Smooth muscle cell (in vitro differentiated cells): ENCODE data around the gene GALNTL6. TPM values are rescaled to one million over a fixed set of nuclear protein-coding genes. Genes with fewer than 3 reads are reported as not detected.

ENCODE experiments used
- DNase-seq: peaks from one replicate; lab custom pipeline; 2025; ENCODE audit not compliant: unreplicated experiment; lab: John Stamatoyannopoulos, UW
- H2AFZ ChIP-seq: fragments of 200-600 bp; sonication (generic); 2 replicates; pipeline ENCODE4 v1.6.0; 2016; ENCODE audit warnings: antibody characterized with exemption, low read depth, mild to moderate bottlenecking
- H3F3A ChIP-seq: fragments of 200-600 bp; sonication (generic); 2 replicates; pipeline ENCODE4 v1.6.0; 2017; ENCODE audit warnings: antibody characterized with exemption, low read depth
- H3K27ac ChIP-seq: fragments of 200-600 bp; sonication (generic); 2 replicates; pipeline ENCODE4 v1.5.1; 2016; ENCODE audit warnings: low read depth, mild to moderate bottlenecking
- H3K27me3 ChIP-seq: fragments of 200-600 bp; sonication (generic); 2 replicates; pipeline ENCODE4 v1.6.1; 2016; ENCODE audit warnings: low read depth, mild to moderate bottlenecking
- H3K36me3 ChIP-seq: fragments of 200-600 bp; sonication (generic); 2 replicates; pipeline ENCODE4 v1.5.1; 2016; ENCODE audit warnings: low read depth
- H3K4me1 ChIP-seq: fragments of 200-600 bp; sonication (generic); 2 replicates; pipeline ENCODE4 v1.5.1; 2016; ENCODE audit warnings: low read depth
- H3K4me2 ChIP-seq: fragments of 200-600 bp; sonication (generic); 2 replicates; pipeline ENCODE4 v1.6.0; 2016; ENCODE audit warnings: mild to moderate bottlenecking
- H3K4me3 ChIP-seq: fragments of 200-600 bp; sonication (generic); 2 replicates; pipeline ENCODE4 v1.5.1; 2016; ENCODE audit warnings: mild to moderate bottlenecking
- H3K79me2 ChIP-seq: fragments of 200-600 bp; sonication (generic); 2 replicates; pipeline ENCODE4 v1.6.0; 2016; ENCODE audit warnings: low read depth, mild to moderate bottlenecking
- H3K9ac ChIP-seq: fragments of 200-600 bp; sonication (generic); 2 replicates; pipeline ENCODE4 v1.6.0; 2016; ENCODE audit warnings: low read depth
- H3K9me3 ChIP-seq: fragments of 200-600 bp; sonication (generic); replicated peaks from 2 replicates; pipeline ENCODE4 v1.5.1; 2016; ENCODE audit warnings: low read depth
- H4K20me1 ChIP-seq: fragments of 200-600 bp; sonication (generic); 2 replicates; pipeline ENCODE4 v1.6.0; 2016; ENCODE audit warnings: low read depth
- CTCF ChIP-seq: fragments of 200-600 bp; sonication (generic); IDR thresholded peaks from 2 replicates; pipeline ENCODE4 v1.5.1; 2017; ENCODE audit warnings: borderline replicate concordance, mild to moderate bottlenecking, antibody characterized with exemption; ENCODE audit not compliant: insufficient read depth, poor library complexity, severe bottlenecking
- WGBS: methylation state at CpG from one replicate; pipeline ENCODE4 v1.1.7; 2016; ENCODE audit warnings: low lambda C conversion rate; 5-methylcytosine and 5-hydroxymethylcytosine counted together
- polyA plus RNA-seq: library from polyadenylated mRNA; unstranded; fragments of >200 nt; fragmentation: Nextera tagmentation; extraction: Ambion mirVana; gene quantifications from 2 replicates; pipeline ENCODE4 v1.2.1, GENCODE V29; 2016
- total RNA-seq: library from RNA; depleted of rRNA; stranded (reverse); fragments of >200 nt; gene quantifications from 2 replicates; pipeline ENCODE4 v1.2.3, GENCODE V29; 2014

The GALNTL6 gene
- total and polyA plus RNA-seq, 2 experiments from 2014 or later: 0.18 to 1.3 TPM

- Histone ChIP-seq H3K4me2 (no peak overlapping the region), H4K20me1 (no peaks in the 10 kb centered on the region), H3K4me3 (no peak overlapping the region), H3K9ac (no peak overlapping the region), H3K27ac (no peak overlapping the region), H3K9me3 (no peaks in the 10 kb centered on the region), H3K4me1 (no peaks in the 10 kb centered on the region), H3K27me3 (no peaks in the 10 kb centered on the region), H3K36me3 (no peaks in the 10 kb centered on the region), H2AFZ (no peak overlapping the region), H3K79me2 (no peaks in the 10 kb centered on the region), H3F3A (no peaks in the 10 kb centered on the region)
- no peak for TF ChIP-seq CTCF
- DNase-seq: no peak
- whole genome bisulfite sequencing: 90% methylated on average over 2 of the region's 2 CpGs
Measured at GRCh38 chr4:172308078-172308477, 494.9 kb downstream of the GALNTL6 start.

- WGBS: 86% methylated on average over 3 of the region's 3 CpGs
- Histone ChIP-seq H3K27me3 (no peaks in the 10 kb centered on the region), H3K36me3 (no peaks in the 10 kb centered on the region), H2AFZ (no peak overlapping the region), H3K4me3 (no peak overlapping the region), H3K9ac (no peak overlapping the region), H3K27ac (no peak overlapping the region), H3K79me2 (no peaks in the 10 kb centered on the region), H4K20me1 (no peaks in the 10 kb centered on the region), H3F3A (no peaks in the 10 kb centered on the region), H3K4me2 (no peak overlapping the region), H3K9me3 (no peaks in the 10 kb centered on the region), H3K4me1 (no peaks in the 10 kb centered on the region)
- no peak for DNase-seq
- no peak for TF ChIP-seq CTCF
Measured at GRCh38 chr4:172311682-172312081, 498.5 kb downstream of the GALNTL6 start.

GRCh38 chr4:172323288-172323687 lies 510.1 kb downstream of the GALNTL6 start:
- H3K4me3 ChIP-seq: no peak overlapping the region
- 79% methylated on average over 2 of the region's 2 CpGs for WGBS
- H3K4me1 ChIP-seq: no peaks in the 10 kb centered on the region
- no peak overlapping the region for H3K4me2 ChIP-seq
- H4K20me1 ChIP-seq: no peaks in the 10 kb centered on the region
- no peaks in the 10 kb centered on the region for H3F3A ChIP-seq
- no peak for TF ChIP-seq CTCF
- no peaks in the 10 kb centered on the region for H3K9me3 ChIP-seq
- H3K27ac ChIP-seq: no peak overlapping the region
- no peak for DNase-seq
- no peaks in the 10 kb centered on the region for H3K36me3 ChIP-seq
- H3K9ac ChIP-seq: no peak overlapping the region
- no peaks in the 10 kb centered on the region for H3K27me3 ChIP-seq
- H2AFZ ChIP-seq: no peak overlapping the region
- H3K79me2 ChIP-seq: no peaks in the 10 kb centered on the region

- no peak for TF ChIP-seq CTCF
- Histone ChIP-seq H2AFZ (no peak overlapping the region), H4K20me1 (no peaks in the 10 kb centered on the region), H3K9me3 (no peaks in the 10 kb centered on the region), H3K27me3 (no peaks in the 10 kb centered on the region), H3K4me3 (no peak overlapping the region), H3K4me1 (no peaks in the 10 kb centered on the region), H3K79me2 (no peaks in the 10 kb centered on the region), H3F3A (no peaks in the 10 kb centered on the region), H3K27ac (no peak overlapping the region), H3K36me3 (no peaks in the 10 kb centered on the region), H3K9ac (no peak overlapping the region), H3K4me2 (no peak overlapping the region)
- no peak for DNase-seq
- 75% methylated on average over 5 of the region's 5 CpGs for WGBS
Measured at GRCh38 chr4:172344308-172344938, 531.2 kb downstream of the GALNTL6 start.
